Measurements from ENCODE around the gene LGALS7. TPM values are rescaled to one million over a fixed set of nuclear protein-coding genes. Genes with fewer than 3 reads are reported as not detected.
"Not testable (repeated sequence)": the region's sequence is repeated elsewhere in the genome, so short reads cannot be mapped to it uniquely, and the experiment has no call there.

LGALS7 gene
- total RNA-seq, 1 donor from 2014 or later: not detected

- DNase-seq (ENCODE audit: low spot score): no peak
- ATAC-seq: no peak
Observed at GRCh38 chr19:38774181-38774950, 1.0 kb upstream of the LGALS7 start.

GRCh38 chr19:38771569-38771968 lies 1.7 kb downstream of the LGALS7 start:
- ATAC-seq; DNase-seq (ENCODE audit: low spot score): not testable (repeated sequence)

- ATAC-seq: peak; percentile 85
- not testable (repeated sequence) for DNase-seq (ENCODE audit: low spot score)
Observed at GRCh38 chr19:38770949-38771275, 2.4 kb downstream of the LGALS7 start.

DNA sequence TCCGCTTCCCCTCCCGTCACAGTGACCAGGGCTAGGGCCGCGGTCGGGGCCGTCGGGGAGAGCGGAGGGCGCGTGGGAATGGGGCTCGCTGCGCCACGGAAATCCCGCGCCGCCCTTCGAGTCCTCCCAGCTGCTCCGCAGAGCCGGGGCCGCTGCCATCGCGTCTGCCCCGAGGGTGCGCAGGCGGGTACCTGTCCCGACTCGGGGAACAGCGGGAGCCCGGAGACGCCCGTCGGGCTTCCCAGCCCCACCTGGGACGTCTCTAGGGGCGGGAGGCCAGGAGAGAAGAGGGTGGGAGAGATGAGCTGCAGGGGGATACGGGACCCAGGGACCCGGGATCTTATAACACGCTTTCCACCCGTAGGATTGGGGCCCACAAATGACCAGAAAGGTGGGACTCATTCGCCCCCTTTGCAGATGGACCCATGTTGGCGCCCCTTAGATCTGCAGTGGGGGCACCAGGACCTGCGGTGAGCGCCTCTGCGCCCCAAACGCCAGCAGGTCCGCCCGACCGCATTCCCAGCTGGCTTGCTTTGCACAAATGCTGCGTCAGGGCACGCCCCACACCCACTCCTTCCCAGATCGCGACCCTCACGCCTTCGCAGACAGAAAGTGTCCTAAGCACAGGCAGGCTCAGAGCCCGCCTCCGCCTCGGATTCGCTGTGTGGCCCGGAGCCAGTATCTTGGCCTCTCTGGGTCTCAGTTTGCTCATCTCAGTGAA lies 2.9 kb downstream of the LGALS7 start:
- not testable (repeated sequence) for DNase-seq (ENCODE audit: low spot score)
- ATAC-seq: peak; percentile 8

DNA sequence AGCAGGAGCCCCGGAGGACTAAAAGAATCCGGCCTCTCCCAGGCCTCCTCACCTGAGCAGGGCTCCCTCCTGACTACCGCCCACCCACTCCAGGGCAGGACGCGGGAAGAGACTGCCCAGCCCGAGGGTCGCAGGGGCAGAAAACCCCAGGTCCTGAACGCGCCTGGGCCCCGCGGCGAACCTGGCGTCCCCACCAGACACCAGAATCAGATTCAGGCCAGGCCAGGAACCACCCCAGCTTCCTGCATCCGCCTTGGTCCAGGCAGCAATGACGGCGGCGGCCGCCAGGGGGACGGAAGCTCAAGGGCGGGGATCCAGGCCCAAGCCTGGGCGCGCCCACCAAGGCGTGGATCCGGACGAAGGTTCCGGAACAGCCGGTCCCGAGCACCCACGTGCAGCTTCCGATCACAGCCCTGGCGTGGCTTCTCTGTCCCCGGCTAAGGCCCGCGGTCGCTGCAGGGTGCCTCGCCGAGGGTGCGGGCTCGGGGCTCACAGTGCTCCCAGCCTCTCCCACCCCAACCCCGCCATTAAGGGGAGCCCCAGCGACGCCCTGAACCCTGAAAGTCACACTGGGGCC lies 3.6 kb downstream of the LGALS7 start:
- ATAC-seq: peak; percentile 81
- DNase-seq (ENCODE audit: low spot score): peak; percentile 76

- no peak for DNase-seq (ENCODE audit: low spot score)
Observed at GRCh38 chr19:38766276-38767047, 6.9 kb downstream of the LGALS7 start.

DNA sequence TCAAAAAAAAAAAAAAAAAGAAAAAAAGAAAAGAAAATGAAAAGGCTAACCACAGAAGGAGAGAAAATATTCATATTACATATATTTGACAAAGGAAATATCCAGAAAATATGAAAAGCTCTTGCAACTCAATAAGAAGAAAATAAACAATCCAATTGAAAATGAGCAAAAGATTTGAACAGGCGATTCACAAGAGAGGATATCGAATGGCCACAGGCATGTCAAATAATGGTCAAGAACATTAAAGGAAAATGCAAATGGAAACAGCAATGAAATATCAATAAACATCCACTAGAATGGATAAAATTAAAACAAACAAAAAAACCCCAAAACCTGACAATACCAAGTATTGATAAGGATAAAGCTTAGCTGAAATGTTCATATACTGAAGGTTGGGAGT lies 8.1 kb downstream of the LGALS7 start:
- no peak for ATAC-seq
- no peak for DNase-seq (ENCODE audit: low spot score)

More at GRCh38 chr19:38766276-38767047, 6.9 kb downstream of the LGALS7 start:
- ATAC-seq: no peak

GRCh38 chr19:38763795-38764220 lies 9.5 kb downstream of the LGALS7 start:
- ATAC-seq (peak; percentile 61), DNase-seq (ENCODE audit: low spot score) (peak; percentile 59)

DNA sequence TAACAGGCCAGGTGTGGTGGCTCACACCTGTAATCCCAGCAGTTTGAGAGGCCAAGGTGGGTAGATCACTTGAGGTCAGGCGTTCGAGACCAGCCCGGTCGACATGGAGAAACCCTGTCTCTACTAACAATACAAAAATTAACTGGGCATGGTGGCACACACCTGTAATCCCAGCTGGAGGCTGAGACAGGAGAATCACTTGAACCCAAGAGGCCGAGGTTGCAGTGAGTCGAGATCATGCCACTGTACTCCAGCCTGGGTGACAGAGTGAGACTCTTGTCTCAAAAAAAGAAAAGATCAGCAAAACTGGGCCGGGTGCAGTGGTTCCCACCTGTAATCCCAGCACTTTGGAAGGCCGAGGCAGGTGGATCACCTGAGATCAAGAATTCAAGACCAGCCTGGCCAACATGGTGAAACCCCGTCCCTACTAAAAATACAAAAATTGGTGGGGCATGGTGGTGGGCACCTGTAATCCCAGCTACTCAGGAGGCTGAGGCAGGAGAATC lies 11.4 kb downstream of the LGALS7 start:
- not testable (repeated sequence) for DNase-seq (ENCODE audit: low spot score); ATAC-seq

GRCh38 chr19:38760805-38761517 lies 12.4 kb downstream of the LGALS7 start:
- not testable (repeated sequence) for ATAC-seq; DNase-seq (ENCODE audit: low spot score)

- DNase-seq (ENCODE audit: low spot score) (peak; percentile 92), ATAC-seq (peak; percentile 62)
Observed at GRCh38 chr19:38759590-38760003, 13.7 kb downstream of the LGALS7 start.

DNA sequence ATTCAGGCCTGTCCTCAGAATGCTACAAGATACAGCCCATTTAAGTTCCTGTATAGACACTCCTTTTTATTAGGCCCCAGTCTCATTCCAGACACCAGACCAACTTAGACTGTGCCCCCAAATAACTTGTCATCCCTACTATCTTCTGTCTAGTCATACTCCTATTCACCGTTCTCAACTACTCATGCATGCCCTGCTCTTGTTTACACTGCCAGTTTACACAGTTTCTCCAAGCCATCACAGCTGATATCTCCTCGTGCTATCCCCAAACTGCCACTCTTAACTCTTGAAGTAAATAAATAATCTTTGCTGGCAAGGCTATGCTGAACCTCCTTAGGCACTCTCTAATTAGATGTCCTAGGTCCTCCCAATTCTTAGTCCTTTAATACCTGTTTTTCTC lies 19.1 kb downstream of the LGALS7 start:
- ATAC-seq; DNase-seq (ENCODE audit: low spot score): not testable (repeated sequence)

DNA sequence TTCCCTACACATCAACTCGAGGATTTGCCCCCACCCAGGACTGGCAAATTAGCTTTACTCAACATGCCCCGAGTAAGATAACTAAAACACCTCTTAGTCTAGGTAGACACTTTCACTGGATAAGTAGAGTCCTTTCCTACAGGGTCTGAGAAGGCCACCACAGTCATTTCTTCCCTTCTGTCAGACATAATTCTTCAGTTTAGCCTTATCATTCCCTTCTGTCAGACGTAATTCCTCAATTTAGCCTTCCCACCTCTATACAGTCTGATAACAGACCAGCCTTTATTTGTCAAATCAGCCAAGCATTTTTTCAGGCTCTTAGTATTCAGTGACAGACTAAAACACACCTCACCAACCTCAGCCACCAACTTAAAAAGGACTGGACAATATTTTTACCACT lies 19.5 kb downstream of the LGALS7 start:
- ATAC-seq; DNase-seq (ENCODE audit: low spot score): not testable (repeated sequence)

GRCh38 chr19:38745316-38745715 lies 28.0 kb downstream of the LGALS7 start:
- ATAC-seq (peak; percentile 12), DNase-seq (ENCODE audit: low spot score) (no peak)

GRCh38 chr19:38744874-38745273 lies 28.4 kb downstream of the LGALS7 start:
- ATAC-seq (no peak), DNase-seq (ENCODE audit: low spot score) (no peak)

DNA sequence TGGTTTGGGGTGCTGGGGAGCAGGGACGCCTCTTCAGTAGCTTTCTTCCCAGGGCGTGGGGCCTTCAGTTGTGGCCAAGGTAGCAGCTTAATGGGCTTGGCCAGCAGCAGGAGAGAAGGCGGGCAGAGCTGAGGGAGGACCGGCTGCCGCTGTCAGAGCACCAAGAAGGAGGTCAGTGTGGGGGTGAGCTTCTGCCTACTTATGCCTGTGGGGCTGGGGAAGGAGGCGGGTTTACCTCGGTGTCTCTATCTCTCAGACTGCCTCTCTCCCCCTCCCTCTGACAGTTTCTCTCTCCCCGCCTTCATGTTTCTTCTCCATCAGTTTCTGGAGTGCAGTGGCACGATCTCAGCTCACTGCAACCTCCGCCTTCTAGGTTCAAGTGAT lies 29.0 kb downstream of the LGALS7 start, which contains the start of gene CAPN12:
TSS of gene CAPN12 (minus strand) at position 177 of the 384 bp plus-strand sequence. CDS start 309 bp downstream, outside the sequence.
- no peak for ATAC-seq

DNA sequence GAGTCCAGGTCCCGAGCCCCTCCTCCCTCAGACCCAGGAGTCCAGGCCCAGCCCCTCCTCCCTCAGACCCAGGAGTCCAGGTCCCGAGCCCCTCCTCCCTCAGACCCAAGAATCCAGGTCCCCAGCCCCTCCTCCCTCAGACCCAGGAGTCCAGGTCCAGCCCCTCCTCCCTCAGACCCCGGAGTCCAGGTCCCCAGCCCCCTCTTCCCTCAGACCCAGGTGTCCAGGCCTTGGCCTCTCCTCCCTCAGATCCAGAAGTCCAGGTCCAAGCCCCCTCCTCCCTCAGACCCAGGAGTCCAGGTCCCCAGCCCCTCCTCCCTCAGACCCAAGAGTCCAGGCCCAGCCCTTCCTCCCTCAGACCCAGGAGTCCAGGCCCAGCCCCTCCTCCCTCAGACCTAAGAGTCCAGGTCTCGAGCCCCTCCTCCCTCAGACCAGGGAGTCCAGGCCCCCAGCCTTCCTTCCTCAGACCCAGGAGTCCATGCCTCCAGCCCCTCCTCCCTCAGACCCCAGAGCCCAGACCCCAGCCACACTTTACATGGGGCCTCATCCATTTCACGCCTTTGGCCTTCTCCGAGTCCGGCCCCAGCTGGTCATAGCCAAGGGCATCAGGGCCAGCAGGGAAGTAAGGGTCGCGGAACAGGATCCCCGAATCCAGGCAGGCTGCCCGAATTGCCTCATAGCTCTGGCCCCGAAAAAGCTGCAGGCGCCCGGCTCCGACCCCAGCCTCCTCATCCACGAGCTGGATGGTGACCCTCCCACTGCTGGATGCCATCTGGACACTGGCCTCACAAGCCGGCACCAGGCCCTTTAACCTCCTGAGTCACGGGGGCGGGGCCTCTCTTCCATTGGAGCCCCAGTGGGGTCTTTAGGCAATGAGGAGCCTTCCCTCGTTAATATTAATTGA lies 29.7 kb downstream of the LGALS7 start:
- no peak for DNase-seq (ENCODE audit: low spot score)
- peak; percentile 29 for ATAC-seq

More for the DNA sequence above, 29.0 kb downstream of the LGALS7 start, which contains the start of gene CAPN12:
- DNase-seq (ENCODE audit: low spot score): no peak

GRCh38 chr19:38742906-38743305 lies 30.4 kb downstream of the LGALS7 start:
- ATAC-seq (no peak), DNase-seq (ENCODE audit: low spot score) (no peak)

DNA sequence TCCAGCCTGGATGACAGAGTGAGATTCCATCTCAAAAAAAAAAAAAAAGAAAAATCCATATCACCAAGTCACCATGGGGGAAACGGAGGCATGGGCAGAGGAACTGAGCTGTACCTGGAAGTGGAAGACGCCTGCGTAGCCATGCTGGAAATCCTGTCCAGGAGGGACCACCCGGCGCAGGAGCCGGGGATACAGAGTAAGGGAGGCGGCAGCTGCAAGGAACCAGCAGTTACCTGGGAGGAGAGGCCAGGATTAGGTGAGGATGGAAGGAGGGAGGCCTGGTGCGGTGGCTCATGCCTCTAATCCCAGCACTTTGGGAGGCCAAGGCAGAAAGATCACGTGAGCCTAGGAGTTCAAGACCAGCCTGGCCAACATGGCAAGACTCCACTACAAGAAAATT lies 31.0 kb downstream of the LGALS7 start:
- DNase-seq (ENCODE audit: low spot score) (no peak), ATAC-seq (no peak)

Data from left lobe of liver (tissue), 2 donors.